ENCODE data around the gene FAT1. TPM values are rescaled to one million over a fixed set of nuclear protein-coding genes. Genes with fewer than 3 reads are reported as not detected.

The FAT1 gene, protein sequence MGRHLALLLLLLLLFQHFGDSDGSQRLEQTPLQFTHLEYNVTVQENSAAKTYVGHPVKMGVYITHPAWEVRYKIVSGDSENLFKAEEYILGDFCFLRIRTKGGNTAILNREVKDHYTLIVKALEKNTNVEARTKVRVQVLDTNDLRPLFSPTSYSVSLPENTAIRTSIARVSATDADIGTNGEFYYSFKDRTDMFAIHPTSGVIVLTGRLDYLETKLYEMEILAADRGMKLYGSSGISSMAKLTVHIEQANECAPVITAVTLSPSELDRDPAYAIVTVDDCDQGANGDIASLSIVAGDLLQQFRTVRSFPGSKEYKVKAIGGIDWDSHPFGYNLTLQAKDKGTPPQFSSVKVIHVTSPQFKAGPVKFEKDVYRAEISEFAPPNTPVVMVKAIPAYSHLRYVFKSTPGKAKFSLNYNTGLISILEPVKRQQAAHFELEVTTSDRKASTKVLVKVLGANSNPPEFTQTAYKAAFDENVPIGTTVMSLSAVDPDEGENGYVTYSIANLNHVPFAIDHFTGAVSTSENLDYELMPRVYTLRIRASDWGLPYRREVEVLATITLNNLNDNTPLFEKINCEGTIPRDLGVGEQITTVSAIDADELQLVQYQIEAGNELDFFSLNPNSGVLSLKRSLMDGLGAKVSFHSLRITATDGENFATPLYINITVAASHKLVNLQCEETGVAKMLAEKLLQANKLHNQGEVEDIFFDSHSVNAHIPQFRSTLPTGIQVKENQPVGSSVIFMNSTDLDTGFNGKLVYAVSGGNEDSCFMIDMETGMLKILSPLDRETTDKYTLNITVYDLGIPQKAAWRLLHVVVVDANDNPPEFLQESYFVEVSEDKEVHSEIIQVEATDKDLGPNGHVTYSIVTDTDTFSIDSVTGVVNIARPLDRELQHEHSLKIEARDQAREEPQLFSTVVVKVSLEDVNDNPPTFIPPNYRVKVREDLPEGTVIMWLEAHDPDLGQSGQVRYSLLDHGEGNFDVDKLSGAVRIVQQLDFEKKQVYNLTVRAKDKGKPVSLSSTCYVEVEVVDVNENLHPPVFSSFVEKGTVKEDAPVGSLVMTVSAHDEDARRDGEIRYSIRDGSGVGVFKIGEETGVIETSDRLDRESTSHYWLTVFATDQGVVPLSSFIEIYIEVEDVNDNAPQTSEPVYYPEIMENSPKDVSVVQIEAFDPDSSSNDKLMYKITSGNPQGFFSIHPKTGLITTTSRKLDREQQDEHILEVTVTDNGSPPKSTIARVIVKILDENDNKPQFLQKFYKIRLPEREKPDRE (N-terminal part only)
- total RNA-seq (2014; rRNA removed; shearing (Covaris generic)) (under 0.01 TPM in 2 replicates), total RNA-seq (2022) (0.06 and 0.08 TPM in 2 replicates), Bru-seq, nascent RNA (percentile 11 among the genes with signal in this experiment), BruChase-seq, experiment 1, labeled RNA remaining after a 6-hour chase (percentile 17 among the genes with signal in this experiment), BruChase-seq, experiment 2, labeled RNA remaining after a 2-hour chase (percentile 21 among the genes with signal in this experiment)
- long read RNA-seq: 0 reads

DNA sequence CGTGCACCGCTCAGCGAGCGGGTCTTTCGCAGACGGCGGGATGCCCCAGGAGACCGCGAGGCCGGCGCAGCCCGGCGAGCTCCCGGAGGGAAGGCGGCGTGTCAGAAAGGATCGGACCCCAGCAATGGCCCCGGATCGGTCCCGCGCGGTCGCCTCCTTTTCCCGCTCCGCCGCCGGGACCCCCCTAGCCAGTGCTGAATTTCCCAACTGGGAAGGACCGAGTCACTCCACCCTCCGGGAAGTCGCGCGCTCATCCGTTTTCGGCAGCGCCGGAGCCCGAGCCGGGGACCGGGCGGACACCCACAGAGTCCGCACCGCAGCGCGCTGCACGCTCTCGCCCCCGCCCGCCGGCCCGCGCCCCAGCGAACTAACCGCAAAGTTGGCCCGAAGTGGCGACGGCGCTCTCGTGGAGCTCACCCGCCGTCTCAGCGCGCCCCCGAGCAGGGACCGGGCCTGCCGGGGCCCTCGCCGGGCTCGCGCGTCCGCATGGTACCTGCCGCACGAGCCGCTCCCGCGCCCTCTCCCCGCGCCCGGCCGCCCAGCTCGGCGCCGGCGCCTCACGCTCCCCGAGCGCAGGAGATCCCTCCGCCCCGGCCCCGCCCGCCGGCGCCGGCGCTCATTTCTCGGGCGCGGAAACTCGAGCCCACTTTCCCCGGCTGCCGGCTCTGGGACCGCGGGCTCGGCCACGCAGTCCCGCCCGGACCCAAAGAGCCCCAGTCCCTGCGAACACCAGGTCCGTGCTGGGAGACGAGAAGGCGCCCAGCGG is at the start of gene FAT1:
FAT1 (minus strand) TSS at position 565 of the 766 bp plus-strand sequence. CDS start 14,029 bp downstream, outside the sequence.
- Histone ChIP-seq H3K4me1 (ENCODE audit: insufficient read depth, low read length, poor library complexity, severe bottlenecking) (no peaks in the 10 kb centered on the region), H3K4me2 (ENCODE audit: low read length) (no peak within 1 kb of the TSS), H3K27ac (ENCODE audit: low read depth, low read length, poor library complexity, severe bottlenecking) (no peak within 1 kb of the TSS), H3K9me3 (ENCODE audit: low read length) (peaks cover 10% of the 10 kb centered on the region), H3K36me3 (ENCODE audit: insufficient read depth, low read length) (no peaks in the 10 kb centered on the region), H4K20me1 (ENCODE audit: insufficient read depth, low read length) (no peaks in the 10 kb centered on the region), H3K9me2 (ENCODE audit: insufficient read depth, low read length) (no peaks in the 10 kb centered on the region), H2AFZ (ENCODE audit: low read length) (no peak within 1 kb of the TSS), H3K4me3 (ENCODE audit: low read depth, low read length, poor library complexity, severe bottlenecking) (no peak within 1 kb of the TSS), H3K79me2 (ENCODE audit: insufficient read depth, low read depth, low read length) (no peaks in the 10 kb centered on the region)
- intact Hi-C loops (cut with micrococcal nuclease; ENCODE audit: unreplicated experiment): no loop called here
- ChIA-PET CTCF (ENCODE audit: unreplicated experiment) (no interaction called here), POLR2A (no interaction called here)
- BruUV-seq (replicated peaks): no TSS peak
- TF ChIP-seq, protein P1, sequence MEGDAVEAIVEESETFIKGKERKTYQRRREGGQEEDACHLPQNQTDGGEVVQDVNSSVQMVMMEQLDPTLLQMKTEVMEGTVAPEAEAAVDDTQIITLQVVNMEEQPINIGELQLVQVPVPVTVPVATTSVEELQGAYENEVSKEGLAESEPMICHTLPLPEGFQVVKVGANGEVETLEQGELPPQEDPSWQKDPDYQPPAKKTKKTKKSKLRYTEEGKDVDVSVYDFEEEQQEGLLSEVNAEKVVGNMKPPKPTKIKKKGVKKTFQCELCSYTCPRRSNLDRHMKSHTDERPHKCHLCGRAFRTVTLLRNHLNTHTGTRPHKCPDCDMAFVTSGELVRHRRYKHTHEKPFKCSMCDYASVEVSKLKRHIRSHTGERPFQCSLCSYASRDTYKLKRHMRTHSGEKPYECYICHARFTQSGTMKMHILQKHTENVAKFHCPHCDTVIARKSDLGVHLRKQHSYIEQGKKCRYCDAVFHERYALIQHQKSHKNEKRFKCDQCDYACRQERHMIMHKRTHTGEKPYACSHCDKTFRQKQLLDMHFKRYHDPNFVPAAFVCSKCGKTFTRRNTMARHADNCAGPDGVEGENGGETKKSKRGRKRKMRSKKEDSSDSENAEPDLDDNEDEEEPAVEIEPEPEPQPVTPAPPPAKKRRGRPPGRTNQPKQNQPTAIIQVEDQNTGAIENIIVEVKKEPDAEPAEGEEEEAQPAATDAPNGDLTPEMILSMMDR (conservative IDR thresholded peaks at IDR 0.05; ENCODE audit: low read length): no peak
- DNase-seq (ENCODE audit: low spot score): no peak

DNA sequence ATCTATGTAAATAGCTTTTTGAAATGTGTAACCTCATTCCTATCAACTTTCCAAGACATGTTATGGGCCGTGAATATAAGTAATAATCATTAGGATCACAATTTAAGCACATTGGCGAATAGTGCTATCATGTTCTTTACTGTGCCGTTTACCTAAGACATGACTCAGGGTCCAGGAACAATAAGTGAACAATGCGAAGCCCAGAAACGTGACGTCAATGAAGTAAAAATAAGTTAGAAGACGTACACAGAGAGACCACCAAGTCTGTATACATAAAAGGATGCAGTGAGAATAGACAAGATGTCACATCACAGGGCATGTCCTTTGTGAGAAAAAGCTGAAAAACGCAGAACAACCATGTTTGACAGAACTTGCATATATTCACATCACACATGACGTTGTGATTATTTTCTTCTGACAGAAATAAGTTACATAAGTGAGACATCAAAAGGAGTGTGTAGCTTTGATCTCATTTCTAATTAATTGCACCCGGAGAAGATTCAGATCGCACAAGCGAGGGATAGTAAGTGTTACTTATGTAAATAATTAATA is 49.4 kb upstream of the FAT1 start:
- Histone ChIP-seq H4K20me1 (ENCODE audit: insufficient read depth, low read length) (no peaks in the 10 kb centered on the region), H3K9me3 (ENCODE audit: low read length) (no peaks in the 10 kb centered on the region), H3K4me2 (ENCODE audit: low read length) (no peak overlapping the region), H3K4me3 (ENCODE audit: low read depth, low read length, poor library complexity, severe bottlenecking) (no peak overlapping the region), H3K27ac (ENCODE audit: low read depth, low read length, poor library complexity, severe bottlenecking) (no peak overlapping the region), H2AFZ (ENCODE audit: low read length) (no peak overlapping the region), H3K36me3 (ENCODE audit: insufficient read depth, low read length) (no peaks in the 10 kb centered on the region), H3K79me2 (ENCODE audit: insufficient read depth, low read depth, low read length) (no peaks in the 10 kb centered on the region), H3K9me2 (ENCODE audit: insufficient read depth, low read length) (no peaks in the 10 kb centered on the region), H3K4me1 (ENCODE audit: insufficient read depth, low read length, poor library complexity, severe bottlenecking) (no peaks in the 10 kb centered on the region)
- CTCF ChIA-PET (ENCODE audit: unreplicated experiment): no interaction called here
- POLR2A ChIA-PET: no interaction called here
- no TSS peak for BruUV-seq (replicated peaks)
- DNase-seq (ENCODE audit: low spot score): no peak
- intact Hi-C loops (cut with micrococcal nuclease; ENCODE audit: unreplicated experiment): no loop called here
- TF ChIP-seq, protein P1 (conservative IDR thresholded peaks at IDR 0.05; ENCODE audit: low read length): no peak
- no peak for TF ChIP-seq EZH2phosphoT487 (IDR thresholded peaks at IDR 0.05; ENCODE audit: borderline replicate concordance, low read depth, low read length)

All from OCI-LY7 (cell line).